HepG2 (cell line): ENCODE measurements around the gene RHOT1. TPM values are rescaled to one million over a fixed set of nuclear protein-coding genes. Genes with fewer than 3 reads are reported as not detected.

ENCODE experiments used
- ATAC-seq: fragments of 200-7000 bp; cut with Tn5 transposase; 3 replicates; pipeline ENCODE4 v1.9.1; 2020; ENCODE audit warnings: mild to moderate bottlenecking, moderate library complexity
- BruUV-seq: library from RNA; stranded (reverse); fragments of 400-500 nt; replicated peaks from 2 replicates; lab custom pipeline; 2021; lab: Mats Ljungman, UMichigan
- CTCF ChIA-PET: fragments of 300-600 bp; formaldehyde crosslinking; extraction: SDS; loops from one replicate; lab custom pipeline; 2021; ENCODE audit warnings: low total read pairs, inconsistent platforms, low intra/inter-chr PET ratio; lab: Yijun Ruan, JAX
- POLR2A ChIA-PET: fragments of 350-600 bp; sonication (Branson Sonifier 250); formaldehyde crosslinking; loops from one replicate; lab custom pipeline; 2020; ENCODE audit warnings: antibody characterized with exemption, inconsistent platforms; lab: Yijun Ruan, JAX
- DNase-seq: peaks from one replicate; pipeline ENCODE4 v3.0.0-alpha.2; 2015; ENCODE audit warnings: low spot score
- FAIRE-seq: peaks from 3 replicates; lab custom pipeline; 2011; peaks lifted over from hg19 to GRCh38; lab: Jason Lieb, UNC
- H2AFZ ChIP-seq: one replicate; pipeline ENCODE4 v1.6.1; 2011; ENCODE audit warnings: low read length, inconsistent platforms
- H3K27ac ChIP-seq: fragments of 300-600 bp; 3 replicates; pipeline ENCODE4 v1.8.0; 2011; ENCODE audit warnings: mixed run types, mild to moderate bottlenecking, mixed read lengths, low read length, inconsistent platforms; ENCODE audit not compliant: insufficient read depth; ENCODE audit errors: extremely low read length
- H3K27me3 ChIP-seq, 2 experiments: fragments of 200-600 bp in 1 of 2; 2 replicates in 1 of 2; 3 replicates in 1 of 2; pipeline versions ENCODE4 v1.6.0 to v1.8.0; 2011; ENCODE audit warnings: low read length in 2 of 2, mild to moderate bottlenecking in 2 of 2, moderate library complexity in 2 of 2, inconsistent platforms in 1 of 2; ENCODE audit not compliant: insufficient read depth in 2 of 2, control insufficient read depth in 1 of 2
- H3K36me3 ChIP-seq, 2 experiments: fragments of 200-600 bp in 1 of 2; replicated peaks in 1 of 2; 2 replicates in 1 of 2; 3 replicates in 1 of 2; pipeline versions ENCODE4 v1.5.1 to v1.8.0; 2011; ENCODE audit warnings: low read length in 2 of 2, inconsistent platforms in 1 of 2; ENCODE audit not compliant: insufficient read depth in 2 of 2, control insufficient read depth in 1 of 2
- H3K4me1 ChIP-seq: 2 replicates; pipeline ENCODE4 v1.5.1; 2012; ENCODE audit warnings: low read length, inconsistent platforms; ENCODE audit not compliant: insufficient read depth
- H3K4me2 ChIP-seq: 2 replicates; pipeline ENCODE4 v1.6.0; 2011; ENCODE audit warnings: low read depth, low read length, inconsistent platforms
- H3K4me3 ChIP-seq, 3 experiments: fragments of 200-600 bp in 1 of 3; sonication (generic), shearing (Covaris generic) in 1 of 3; replicated peaks in 1 of 3; 2 replicates each; pipeline ENCODE4 v1.5.1; 2011 to 2016; ENCODE audit warnings: low read length in 3 of 3, inconsistent platforms in 2 of 3, low read depth in 2 of 3, mild to moderate bottlenecking in 2 of 3, control low read depth in 1 of 3, mixed read lengths in 1 of 3; ENCODE audit not compliant: insufficient read depth in 1 of 3
- H3K79me2 ChIP-seq: one replicate; pipeline ENCODE4 v1.6.1; 2011; ENCODE audit warnings: low read length, inconsistent platforms; ENCODE audit not compliant: insufficient read depth
- H3K9ac ChIP-seq: 2 replicates; pipeline ENCODE4 v1.6.0; 2011; ENCODE audit warnings: mild to moderate bottlenecking, low read depth, low read length, inconsistent platforms; ENCODE audit not compliant: insufficient read depth
- H3K9me3 ChIP-seq: 2 replicates; pipeline ENCODE4 v1.5.1; 2012; ENCODE audit warnings: mild to moderate bottlenecking, low read length
- H4K20me1 ChIP-seq: 2 replicates; pipeline ENCODE4 v1.6.0; 2011; ENCODE audit warnings: inconsistent platforms, mild to moderate bottlenecking, low read length, moderate library complexity; ENCODE audit not compliant: insufficient read depth
- ARHGAP35 ChIP-seq: sonication (generic); formaldehyde crosslinking; IDR thresholded peaks from 2 replicates; pipeline ENCODE4 v1.9.0; 2022; ENCODE audit warnings: mild to moderate bottlenecking, inconsistent platforms, moderate library complexity, missing genetic modification reagents, borderline replicate concordance
- NR3C1 ChIP-seq: sonication (generic); formaldehyde crosslinking; IDR thresholded peaks from 2 replicates; pipeline ENCODE4 v1.4.0; 2020; ENCODE audit warnings: missing genetic modification reagents
- PCBP2 ChIP-seq: fragments of 200-400 bp; formaldehyde crosslinking; optimal IDR thresholded peaks from 2 replicates; pipeline ENCODE3; 2018; ENCODE audit warnings: low read length, low read depth; ENCODE audit not compliant: poor library complexity, severe bottlenecking
- RNF2 ChIP-seq: fragments of 450-650 bp; conservative IDR thresholded peaks from 2 replicates; pipeline ENCODE4 v1.6.1; 2016; ENCODE audit warnings: low read depth
- THAP9 ChIP-seq: sonication (generic); formaldehyde crosslinking; IDR thresholded peaks from 2 replicates; pipeline ENCODE4; 2020; ENCODE audit warnings: missing genetic modification reagents, mild to moderate bottlenecking, borderline replicate concordance
- ZBTB20 ChIP-seq: sonication (generic); formaldehyde crosslinking; IDR thresholded peaks from 2 replicates; pipeline ENCODE4 v1.8.1; 2023; ENCODE audit warnings: missing genetic modification reagents, low read depth, mild to moderate bottlenecking, borderline replicate concordance
- ZBTB49 ChIP-seq: sonication (generic); formaldehyde crosslinking; IDR thresholded peaks from 2 replicates; pipeline ENCODE4 v1.4.0; 2020; ENCODE audit warnings: missing genetic modification reagents, borderline replicate concordance
- ZBTB7A ChIP-seq: sonication (generic); formaldehyde crosslinking; IDR thresholded peaks from 2 replicates; pipeline ENCODE4 v1.8.0; 2022; ENCODE audit warnings: mild to moderate bottlenecking, missing genetic modification reagents
- ZNF318 ChIP-seq: sonication (generic); formaldehyde crosslinking; IDR thresholded peaks from 2 replicates; pipeline ENCODE4 v1.4.0; 2020; ENCODE audit warnings: mild to moderate bottlenecking, missing genetic modification reagents
- ZNF546 ChIP-seq: sonication (generic); formaldehyde crosslinking; conservative IDR thresholded peaks from 2 replicates; pipeline ENCODE4 v1.8.1; 2023; ENCODE audit warnings: mild to moderate bottlenecking, missing genetic modification reagents
- WGBS: methylation state at CpG from one replicate; pipeline ENCODE4 v1.1.6; 2017; ENCODE audit warnings: low lambda C conversion rate; 5-methylcytosine and 5-hydroxymethylcytosine counted together
- in situ Hi-C: cut with HindIII; loops from 2 replicates; pipeline ENCODE4 v1.10.0; 2017; ENCODE audit warnings: low pct_unique_long_range_greater_than_20kb; ENCODE audit not compliant: extremely low pct_ligation_motif_present
- intact Hi-C: fragments of 100-400 bp; cut with micrococcal nuclease; formaldehyde crosslinking; loops from one replicate; pipeline ENCODE4 v1.10.0; 2022; ENCODE audit not compliant: unreplicated experiment
- polyA plus RNA-seq, 8 experiments: library from polyadenylated mRNA; depleted of rRNA in 3 of 8; stranded (reverse) in 7 of 8; unstranded in 1 of 8; fragments of >200 nt; fragmentation: Illumina TruSeq in 4 of 8; extraction: Trizol in 4 of 8; gene quantifications; 2 replicates each; pipeline versions ENCODE4 v1.2.1 to v1.2.3, GENCODE V29; 2011 to 2016; ENCODE audit warnings: low read depth in 4 of 8, missing spikeins in 1 of 8, mixed read lengths in 1 of 8; ENCODE audit not compliant: insufficient read depth in 1 of 8
- total RNA-seq, 5 experiments: library from RNA; depleted of rRNA; stranded (reverse); fragments of >200 nt; fragmentation: Illumina TruSeq; extraction: Trizol; gene quantifications; 2 replicates each; pipeline ENCODE4 v1.2.3, GENCODE V29; 2016; ENCODE audit warnings: low read depth in 1 of 5

RHOT1 gene
- total and polyA plus RNA-seq, 2 of the 13 experiments (the other 11 are each of a cell fraction or from before 2014, with no cell fraction given) = 25.6 to 41.5 TPM

GRCh38 chr17:32123782-32124181 lies 18.5 kb upstream of the RHOT1 start:
- Histone ChIP-seq H4K20me1 (no peaks in the 10 kb centered on the region), H3K4me2 (no peak overlapping the region), H3K36me3 (no peaks in the 10 kb centered on the region), H3K9me3 (no peaks in the 10 kb centered on the region), H3K4me1 (peaks cover 24% of the 10 kb centered on the region), H3K4me3 (no peak overlapping the region), H3K9ac (no peak overlapping the region), H2AFZ (no peak overlapping the region), H3K27ac (no peak overlapping the region), H3K27me3 (no peaks in the 10 kb centered on the region; a peak in 2 of 5 replicates), H3K79me2 (no peaks in the 10 kb centered on the region)
- DNase-seq = no peak
- BruUV-seq = no TSS peak
- CTCF ChIA-PET = no interaction called here
- in situ Hi-C loops = no loop called here
- TF ChIP-seq ZNF546 (CRISPR knock-in tag) (no peak), ZBTB20 (CRISPR knock-in tag) (no peak), ZBTB7A (CRISPR knock-in tag) (no peak), PCBP2 (no peak), NR3C1 (CRISPR knock-in tag) (no peak), ZNF318 (CRISPR knock-in tag) (no peak), THAP9 (CRISPR knock-in tag) (no peak), ARHGAP35 (CRISPR knock-in tag) (no peak), ZBTB49 (CRISPR knock-in tag) (no peak), RNF2 (no peak)
- WGBS = 36% methylated on average over 6 of the region's 6 CpGs
- intact Hi-C loops = no loop called here
- FAIRE-seq = no peak
- ATAC-seq = no peak
- POLR2A ChIA-PET = no interaction called here
